Body of pancreas (tissue), 4 donors: ENCODE measurements around the gene TNFRSF18.

Experiments
- POLR2A ChIP-seq, 3 donors: fragments of 450-650 bp; IDR thresholded peaks; one replicate each; pipeline ENCODE4 v1.6.1; 2016; ENCODE audit warnings: antibody characterized with exemption in 3 of 3, mild to moderate bottlenecking in 2 of 3
- TF ChIP-seq, protein P1 (sequence below), 7 experiments: fragments of 450-650 bp in 4 of 7; fragments of 200-600 bp in 3 of 7; sonication (generic) in 3 of 7; IDR thresholded peaks; one replicate each; pipeline ENCODE4 v1.5.1; 2016 to 2019; ENCODE audit warnings: antibody characterized with exemption in 7 of 7

DNA sequence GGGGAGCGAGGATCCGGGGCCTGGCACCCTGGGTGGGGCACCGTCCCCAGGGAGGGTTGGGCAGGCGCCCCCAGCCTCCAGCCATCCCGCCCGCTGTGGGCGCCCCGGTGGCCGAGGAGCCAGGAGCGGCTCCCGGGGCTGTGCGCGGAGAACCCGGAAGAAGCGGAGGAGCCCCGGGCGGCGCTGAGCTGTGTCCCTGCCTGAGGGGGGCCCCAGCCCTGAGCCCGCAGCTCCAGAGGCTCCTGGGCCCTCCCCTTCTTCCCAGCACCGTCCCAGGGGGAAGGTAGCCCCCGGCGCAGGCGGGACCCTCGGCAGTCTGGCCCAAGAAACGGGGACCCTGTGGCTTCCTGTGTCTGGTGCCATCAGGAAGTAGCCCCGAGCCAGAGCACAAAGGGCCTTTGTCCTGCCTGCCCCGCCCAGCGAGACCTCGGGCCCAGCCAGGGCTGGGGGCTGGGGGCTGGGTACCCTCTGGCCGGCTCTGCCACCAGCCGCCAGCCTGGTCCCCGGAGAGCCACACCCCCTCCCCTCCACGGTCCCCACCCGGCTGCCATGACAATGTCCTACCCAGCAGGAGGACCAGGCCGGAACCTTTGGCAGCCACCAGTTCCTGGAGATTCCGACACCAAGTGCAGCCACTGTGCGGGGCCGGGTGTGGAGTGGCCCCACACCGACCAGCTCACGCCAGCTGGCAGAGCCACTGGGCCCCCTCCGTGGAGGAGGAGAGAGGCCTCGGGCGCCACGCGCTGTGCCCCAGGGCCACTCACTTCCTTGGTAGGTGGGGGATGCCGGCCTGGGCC lies 48.3 kb downstream of the TNFRSF18 start:
- peak; percentile 21 to 80 (median 74) for TF ChIP-seq POLR2A (IDR thresholded peaks at IDR 0.05)
- TF ChIP-seq, protein P1, sequence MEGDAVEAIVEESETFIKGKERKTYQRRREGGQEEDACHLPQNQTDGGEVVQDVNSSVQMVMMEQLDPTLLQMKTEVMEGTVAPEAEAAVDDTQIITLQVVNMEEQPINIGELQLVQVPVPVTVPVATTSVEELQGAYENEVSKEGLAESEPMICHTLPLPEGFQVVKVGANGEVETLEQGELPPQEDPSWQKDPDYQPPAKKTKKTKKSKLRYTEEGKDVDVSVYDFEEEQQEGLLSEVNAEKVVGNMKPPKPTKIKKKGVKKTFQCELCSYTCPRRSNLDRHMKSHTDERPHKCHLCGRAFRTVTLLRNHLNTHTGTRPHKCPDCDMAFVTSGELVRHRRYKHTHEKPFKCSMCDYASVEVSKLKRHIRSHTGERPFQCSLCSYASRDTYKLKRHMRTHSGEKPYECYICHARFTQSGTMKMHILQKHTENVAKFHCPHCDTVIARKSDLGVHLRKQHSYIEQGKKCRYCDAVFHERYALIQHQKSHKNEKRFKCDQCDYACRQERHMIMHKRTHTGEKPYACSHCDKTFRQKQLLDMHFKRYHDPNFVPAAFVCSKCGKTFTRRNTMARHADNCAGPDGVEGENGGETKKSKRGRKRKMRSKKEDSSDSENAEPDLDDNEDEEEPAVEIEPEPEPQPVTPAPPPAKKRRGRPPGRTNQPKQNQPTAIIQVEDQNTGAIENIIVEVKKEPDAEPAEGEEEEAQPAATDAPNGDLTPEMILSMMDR (IDR thresholded peaks at IDR 0.05): no peak
